K562 (cell line): ENCODE measurements around the gene SET. TPM values are rescaled to one million over a fixed set of nuclear protein-coding genes. Genes with fewer than 3 reads are reported as not detected.

ENCODE experiments used
- ASH1L ChIP-seq: fragments of 450-650 bp; IDR thresholded peaks from 2 replicates; pipeline ENCODE4 v1.6.1; 2018; ENCODE audit warnings: borderline replicate concordance, mild to moderate bottlenecking, low read depth; ENCODE audit not compliant: partially characterized antibody
- CLOCK ChIP-seq: fragments of 250-450 bp; sonication (Bioruptor Pico); IDR thresholded peaks from 2 replicates; pipeline ENCODE4 v1.4.0; 2020; ENCODE audit warnings: mild to moderate bottlenecking, moderate library complexity, borderline replicate concordance
- DNMT1 ChIP-seq: fragments of 450-650 bp; IDR thresholded peaks from 2 replicates; pipeline ENCODE4 v1.6.1; 2016; ENCODE audit warnings: antibody characterized with exemption, mild to moderate bottlenecking
- HNRNPH1 ChIP-seq: fragments of 200-400 bp; formaldehyde crosslinking; optimal IDR thresholded peaks from 2 replicates; pipeline ENCODE3; 2017; ENCODE audit warnings: low read depth, mild to moderate bottlenecking, low read length, moderate library complexity
- ILK ChIP-seq: fragments of 450-650 bp; IDR thresholded peaks from 2 replicates; pipeline ENCODE4 v1.6.1; 2016; ENCODE audit warnings: missing genetic modification characterization, low read depth, mild to moderate bottlenecking, missing compliant biosample characterization, moderate library complexity, borderline replicate concordance
- KDM2B ChIP-seq: fragments of 250-450 bp; sonication (Bioruptor Pico); IDR thresholded peaks from 2 replicates; pipeline ENCODE4 v1.8.0; 2021; ENCODE audit warnings: mild to moderate bottlenecking, moderate library complexity
- LEF1 ChIP-seq: fragments of 450-650 bp; IDR thresholded peaks from 2 replicates; pipeline ENCODE4 v1.6.1; 2016; ENCODE audit warnings: mild to moderate bottlenecking
- NCOA4 ChIP-seq: fragments of 450-650 bp; IDR thresholded peaks from 2 replicates; pipeline ENCODE4 v1.6.1; 2018; ENCODE audit warnings: mild to moderate bottlenecking; ENCODE audit not compliant: partially characterized antibody
- PCBP2 ChIP-seq: fragments of 200-400 bp; formaldehyde crosslinking; IDR thresholded peaks from 2 replicates; pipeline ENCODE4 v1.6.1; 2018; ENCODE audit warnings: low read length, low read depth, mild to moderate bottlenecking, moderate library complexity; ENCODE audit not compliant: poor library complexity, severe bottlenecking
- RNF219 ChIP-seq: fragments of 250-450 bp; sonication (Bioruptor Pico); IDR thresholded peaks from 2 replicates; pipeline ENCODE4 v1.5.0; 2022; ENCODE audit warnings: mild to moderate bottlenecking
- SMAD4 ChIP-seq: fragments of 250-450 bp; sonication (Bioruptor Pico); conservative IDR thresholded peaks from 2 replicates; pipeline ENCODE4 v1.8.0; 2021; ENCODE audit warnings: inconsistent platforms, mild to moderate bottlenecking, moderate library complexity
- U2AF1 ChIP-seq: fragments of 200-400 bp; formaldehyde crosslinking; optimal IDR thresholded peaks from 2 replicates; pipeline ENCODE3; 2017; ENCODE audit warnings: mild to moderate bottlenecking, low read depth, low read length, moderate library complexity
- ZNF274 ChIP-seq: IDR thresholded peaks from 2 replicates; pipeline ENCODE4 v1.6.1; 2011; ENCODE audit warnings: low read depth, mild to moderate bottlenecking, low read length, moderate library complexity, borderline replicate concordance
- ZNF780A ChIP-seq: fragments of 250-450 bp; sonication (Bioruptor Pico); IDR thresholded peaks from 2 replicates; pipeline ENCODE4 v1.5.0; 2021; ENCODE audit warnings: mild to moderate bottlenecking
- polyA plus RNA-seq, 8 experiments: library from polyadenylated mRNA; depleted of rRNA in 4 of 8; stranded (reverse) in 5 of 8; unstranded in 3 of 8; fragments of >200 nt; fragmentation: Nextera tagmentation in 2 of 8; fragmentation: Illumina TruSeq in 1 of 8; extraction: Ambion mirVana in 2 of 8; extraction: Trizol in 1 of 8; gene quantifications; 2 replicates each; pipeline versions ENCODE4 v1.2.1 to v1.2.3, GENCODE V29; 2011 to 2014; ENCODE audit warnings: inconsistent platforms in 1 of 8, missing spikeins in 1 of 8
- total RNA-seq, 7 experiments: library from RNA; depleted of rRNA in 6 of 7; stranded (reverse); fragments of >200 nt in 6 of 7; fragmentation: Illumina TruSeq in 2 of 7; extraction: Trizol in 2 of 7; gene quantifications; 2 replicates each; pipeline versions ENCODE4 v1.2.1 to v1.2.3, GENCODE V29; 2011 to 2021; ENCODE audit warnings: low replicate concordance in 1 of 7
- TF ChIP-seq, protein P1 (sequence below), 2 experiments: fragments of 450-650 bp; formaldehyde crosslinking in 1 of 2; IDR thresholded peaks; 2 replicates each; pipeline versions ENCODE4 v1.4.0 to v1.6.1; 2014 to 2020; ENCODE audit warnings: mild to moderate bottlenecking in 2 of 2, borderline replicate concordance in 1 of 2, low read depth in 1 of 2

The SET gene
- total and polyA plus RNA-seq, 9 of the 15 experiments (the other 6 are each of a cell fraction or from before 2014, with no cell fraction given) = 404 to 1,447 (median 907) TPM

- no peak for TF ChIP-seq ASH1L
- TF ChIP-seq LEF1 = no peak
- TF ChIP-seq, protein P1, sequence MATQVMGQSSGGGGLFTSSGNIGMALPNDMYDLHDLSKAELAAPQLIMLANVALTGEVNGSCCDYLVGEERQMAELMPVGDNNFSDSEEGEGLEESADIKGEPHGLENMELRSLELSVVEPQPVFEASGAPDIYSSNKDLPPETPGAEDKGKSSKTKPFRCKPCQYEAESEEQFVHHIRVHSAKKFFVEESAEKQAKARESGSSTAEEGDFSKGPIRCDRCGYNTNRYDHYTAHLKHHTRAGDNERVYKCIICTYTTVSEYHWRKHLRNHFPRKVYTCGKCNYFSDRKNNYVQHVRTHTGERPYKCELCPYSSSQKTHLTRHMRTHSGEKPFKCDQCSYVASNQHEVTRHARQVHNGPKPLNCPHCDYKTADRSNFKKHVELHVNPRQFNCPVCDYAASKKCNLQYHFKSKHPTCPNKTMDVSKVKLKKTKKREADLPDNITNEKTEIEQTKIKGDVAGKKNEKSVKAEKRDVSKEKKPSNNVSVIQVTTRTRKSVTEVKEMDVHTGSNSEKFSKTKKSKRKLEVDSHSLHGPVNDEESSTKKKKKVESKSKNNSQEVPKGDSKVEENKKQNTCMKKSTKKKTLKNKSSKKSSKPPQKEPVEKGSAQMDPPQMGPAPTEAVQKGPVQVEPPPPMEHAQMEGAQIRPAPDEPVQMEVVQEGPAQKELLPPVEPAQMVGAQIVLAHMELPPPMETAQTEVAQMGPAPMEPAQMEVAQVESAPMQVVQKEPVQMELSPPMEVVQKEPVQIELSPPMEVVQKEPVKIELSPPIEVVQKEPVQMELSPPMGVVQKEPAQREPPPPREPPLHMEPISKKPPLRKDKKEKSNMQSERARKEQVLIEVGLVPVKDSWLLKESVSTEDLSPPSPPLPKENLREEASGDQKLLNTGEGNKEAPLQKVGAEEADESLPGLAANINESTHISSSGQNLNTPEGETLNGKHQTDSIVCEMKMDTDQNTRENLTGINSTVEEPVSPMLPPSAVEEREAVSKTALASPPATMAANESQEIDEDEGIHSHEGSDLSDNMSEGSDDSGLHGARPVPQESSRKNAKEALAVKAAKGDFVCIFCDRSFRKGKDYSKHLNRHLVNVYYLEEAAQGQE (IDR thresholded peaks at IDR 0.05; ENCODE audit: borderline replicate concordance) = peak; percentile 88
- TF ChIP-seq, protein P1 (CRISPR knock-in tag; IDR thresholded peaks at IDR 0.05; ENCODE audit: low read depth) = no peak
- no peak for TF ChIP-seq RNF219 (CRISPR knock-in tag)
- no peak for TF ChIP-seq KDM2B
- TF ChIP-seq ZNF780A (CRISPR knock-in tag) = no peak
- TF ChIP-seq ZNF274 = no peak
- TF ChIP-seq PCBP2 = no peak
- TF ChIP-seq ILK (tag) = no peak
- no peak for TF ChIP-seq NCOA4
- no peak for TF ChIP-seq HNRNPH1
- no peak for TF ChIP-seq U2AF1
- TF ChIP-seq DNMT1 = no peak
- peak; percentile 54; the same call in 1 of the 2 replicates for TF ChIP-seq SMAD4
- no peak for TF ChIP-seq CLOCK (CRISPR knock-in tag)
These were observed 44.2 kb downstream of the SET start (continued) for GRCh38 chr9:128733256-128733655.
